Fibroblast of pulmonary artery (primary cell): ENCODE results near the gene SETD7.
A peak's percentile ranks its signal among the peaks of the same experiment; 100 is the strongest.

Experiments used
- DNase-seq: peaks from one replicate; pipeline ENCODE4 v3.0.0-alpha.2; 2010; ENCODE audit warnings: low read depth
- H3K4me3 ChIP-seq: replicated peaks from 2 replicates; pipeline ENCODE4 v1.5.1; 2011; ENCODE audit warnings: low read depth, mild to moderate bottlenecking, control low read depth, low read length, moderate library complexity
- CTCF ChIP-seq: IDR thresholded peaks from 2 replicates; pipeline ENCODE4 v1.5.1; 2011; ENCODE audit warnings: mild to moderate bottlenecking, control low read depth, low read length, inconsistent platforms; ENCODE audit errors: missing control alignments

SETD7 gene

GRCh38 chr4:139525414-139525813 is 30.6 kb downstream of the SETD7 start:
- TF ChIP-seq CTCF: no peak
- no peak for DNase-seq
- no peak overlapping the region for H3K4me3 ChIP-seq

DNA sequence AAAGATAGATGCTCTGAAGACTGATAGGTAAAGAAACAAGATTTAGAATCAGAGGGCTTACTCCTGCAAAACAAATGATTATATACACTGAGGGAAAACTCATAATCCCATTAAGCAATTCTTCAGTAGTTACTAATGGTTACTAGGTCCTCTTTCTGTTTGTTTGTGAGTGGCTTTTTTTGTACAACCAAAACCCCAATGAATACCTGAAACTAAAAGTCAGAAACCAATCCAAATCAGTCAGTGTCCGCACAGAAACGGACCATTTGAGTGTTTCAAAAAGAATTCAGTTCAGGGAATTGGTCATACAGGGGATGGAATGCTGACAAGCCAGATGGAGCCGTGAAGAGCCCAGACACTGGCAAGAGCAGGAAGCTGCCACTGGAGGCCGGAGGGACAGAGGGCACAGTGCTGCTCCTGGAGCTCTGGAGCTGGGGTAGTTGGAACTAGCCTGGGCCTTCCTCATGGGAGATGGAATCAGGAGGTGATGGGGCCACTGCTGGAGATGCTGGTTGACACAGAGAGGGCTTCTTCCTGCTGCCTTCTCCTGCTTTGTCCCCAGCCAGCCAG is 31.9 kb downstream of the SETD7 start:
- DNase-seq: no peak
- TF ChIP-seq CTCF: no peak
- H3K4me3 ChIP-seq: no peak overlapping the region

GRCh38 chr4:139523076-139523475 is 32.9 kb downstream of the SETD7 start:
- DNase-seq: peak; percentile 29
- no peak overlapping the region for H3K4me3 ChIP-seq
- no peak for TF ChIP-seq CTCF

- no peak overlapping the region for H3K4me3 ChIP-seq
- TF ChIP-seq CTCF: no peak
- no peak for DNase-seq
Measured at GRCh38 chr4:139522457-139522856, 33.6 kb downstream of the SETD7 start.

GRCh38 chr4:139521754-139522401 is 34.1 kb downstream of the SETD7 start:
- TF ChIP-seq CTCF: no peak

GRCh38 chr4:139515531-139515958 is 40.5 kb downstream of the SETD7 start:
- DNase-seq: peak; percentile 18
- TF ChIP-seq CTCF: no peak
- H3K4me3 ChIP-seq: no peak overlapping the region

More at GRCh38 chr4:139521754-139522401, 34.1 kb downstream of the SETD7 start:
- no peak overlapping the region for H3K4me3 ChIP-seq
- no peak for DNase-seq
